ENCODE results near the gene LIM2.

DNA sequence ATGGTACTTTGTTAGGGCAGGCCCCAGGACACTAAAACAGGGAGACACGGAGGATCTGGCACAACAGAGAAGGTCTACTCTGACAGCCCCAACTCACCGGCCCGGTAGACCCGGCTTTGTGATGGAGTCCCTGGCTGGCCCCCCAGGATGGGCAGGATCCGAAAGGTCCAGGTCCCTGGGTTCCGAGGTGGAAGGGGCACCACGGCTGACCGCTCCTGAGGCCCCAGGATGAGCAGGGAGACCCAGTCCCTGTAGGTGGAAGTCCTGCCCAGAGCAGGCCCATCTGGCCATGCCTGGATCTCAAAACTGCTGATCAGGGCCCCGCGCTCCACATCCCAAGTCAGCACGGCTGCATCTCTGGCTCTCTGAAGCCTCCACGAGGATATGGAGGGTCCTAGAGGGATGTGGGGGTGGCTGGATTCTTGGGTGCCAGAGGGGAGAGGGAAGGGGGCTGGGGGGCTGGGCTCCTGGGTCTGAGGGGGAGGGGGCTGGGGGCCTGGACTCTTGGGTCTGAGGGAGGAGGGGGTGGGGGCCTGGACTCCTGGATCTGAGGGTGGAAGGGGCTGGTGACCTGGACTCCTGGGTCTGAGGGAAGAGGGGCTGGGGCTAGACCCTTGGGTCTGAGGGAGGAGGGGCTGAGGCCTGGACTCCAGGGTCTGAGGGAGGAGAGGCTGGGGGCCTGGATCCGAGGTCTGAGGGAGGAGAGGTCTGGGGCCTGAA is 50.5 kb downstream of the LIM2 start:
- TF ChIP-seq, protein P1, sequence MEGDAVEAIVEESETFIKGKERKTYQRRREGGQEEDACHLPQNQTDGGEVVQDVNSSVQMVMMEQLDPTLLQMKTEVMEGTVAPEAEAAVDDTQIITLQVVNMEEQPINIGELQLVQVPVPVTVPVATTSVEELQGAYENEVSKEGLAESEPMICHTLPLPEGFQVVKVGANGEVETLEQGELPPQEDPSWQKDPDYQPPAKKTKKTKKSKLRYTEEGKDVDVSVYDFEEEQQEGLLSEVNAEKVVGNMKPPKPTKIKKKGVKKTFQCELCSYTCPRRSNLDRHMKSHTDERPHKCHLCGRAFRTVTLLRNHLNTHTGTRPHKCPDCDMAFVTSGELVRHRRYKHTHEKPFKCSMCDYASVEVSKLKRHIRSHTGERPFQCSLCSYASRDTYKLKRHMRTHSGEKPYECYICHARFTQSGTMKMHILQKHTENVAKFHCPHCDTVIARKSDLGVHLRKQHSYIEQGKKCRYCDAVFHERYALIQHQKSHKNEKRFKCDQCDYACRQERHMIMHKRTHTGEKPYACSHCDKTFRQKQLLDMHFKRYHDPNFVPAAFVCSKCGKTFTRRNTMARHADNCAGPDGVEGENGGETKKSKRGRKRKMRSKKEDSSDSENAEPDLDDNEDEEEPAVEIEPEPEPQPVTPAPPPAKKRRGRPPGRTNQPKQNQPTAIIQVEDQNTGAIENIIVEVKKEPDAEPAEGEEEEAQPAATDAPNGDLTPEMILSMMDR (IDR thresholded peaks at IDR 0.05) = no peak
- TF ChIP-seq EZH2 (IDR thresholded peaks at IDR 0.05; ENCODE audit: borderline replicate concordance, insufficient read depth, low read depth, low read length, poor library complexity, severe bottlenecking) = no peak

Data from B cell (primary cell).